Stimulated activated naive CD4-positive, alpha-beta T cell (primary cell): ENCODE results near the gene ABCA3.

ENCODE experiments used
- DNase-seq, 6 experiments: peaks; one replicate each; lab custom pipeline; 2025; lab: John Stamatoyannopoulos, UW

Gene ABCA3

GRCh38 chr16:2317231-2318020, 23.1 kb downstream of the ABCA3 start:
- DNase-seq: no peak

- DNase-seq: no peak
Measured at GRCh38 chr16:2308089-2308962, 32.2 kb downstream of the ABCA3 start.

DNA sequence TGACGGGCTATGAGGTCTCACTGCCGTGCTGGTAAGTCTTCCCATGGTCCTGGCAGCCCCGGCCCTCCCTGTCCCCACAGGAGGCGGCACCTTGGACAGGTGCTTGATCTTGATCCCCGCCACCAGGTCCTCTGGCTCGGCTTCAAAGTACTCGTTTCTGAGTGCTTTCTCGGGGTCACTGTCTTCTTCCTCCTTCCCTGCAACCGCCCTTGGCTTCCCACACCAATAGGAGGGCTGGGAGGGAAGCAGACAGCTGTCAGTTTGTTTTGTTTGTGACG, 40.7 kb downstream of the ABCA3 start:
- no peak for DNase-seq

DNA sequence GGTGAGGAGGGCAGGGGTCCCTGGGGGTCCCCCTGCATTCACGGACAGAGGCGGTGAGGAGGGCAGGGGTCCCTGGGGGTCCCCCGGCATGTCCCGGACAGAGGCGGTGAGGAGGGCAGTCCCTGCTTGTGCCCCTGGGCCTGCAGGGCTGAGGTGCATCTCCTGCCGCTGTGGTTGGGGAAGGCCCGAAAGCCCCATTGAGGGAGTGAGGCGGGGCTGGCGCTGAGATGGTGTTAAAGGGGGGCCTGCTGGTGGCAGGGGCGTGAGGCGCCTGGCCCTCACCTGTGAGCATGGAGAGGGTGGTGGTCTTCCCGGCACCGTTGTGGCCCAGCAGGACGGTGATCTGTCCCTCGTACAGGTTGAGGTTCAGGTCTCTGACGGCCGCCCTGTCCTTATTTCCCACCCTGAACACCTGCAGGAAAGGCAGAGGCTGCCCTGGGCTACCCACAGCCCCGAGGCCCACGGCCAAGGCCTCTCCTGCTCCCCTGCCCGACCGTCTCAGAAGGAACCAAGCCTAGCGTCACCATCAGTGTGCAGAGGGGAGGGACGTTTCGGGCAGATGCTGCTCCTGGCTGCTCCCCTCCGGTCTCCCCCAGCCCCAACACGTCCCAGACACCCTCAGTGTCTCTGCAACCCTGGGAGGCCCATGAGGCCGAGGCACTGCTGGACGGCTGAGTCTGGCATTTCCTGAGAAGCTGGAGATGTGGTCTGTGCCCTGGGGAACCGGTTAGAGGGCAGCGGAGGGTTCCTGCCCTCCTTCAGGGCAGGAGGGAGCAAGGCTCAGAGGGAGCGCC, 41.2 kb downstream of the ABCA3 start:
- DNase-seq: no peak

DNA sequence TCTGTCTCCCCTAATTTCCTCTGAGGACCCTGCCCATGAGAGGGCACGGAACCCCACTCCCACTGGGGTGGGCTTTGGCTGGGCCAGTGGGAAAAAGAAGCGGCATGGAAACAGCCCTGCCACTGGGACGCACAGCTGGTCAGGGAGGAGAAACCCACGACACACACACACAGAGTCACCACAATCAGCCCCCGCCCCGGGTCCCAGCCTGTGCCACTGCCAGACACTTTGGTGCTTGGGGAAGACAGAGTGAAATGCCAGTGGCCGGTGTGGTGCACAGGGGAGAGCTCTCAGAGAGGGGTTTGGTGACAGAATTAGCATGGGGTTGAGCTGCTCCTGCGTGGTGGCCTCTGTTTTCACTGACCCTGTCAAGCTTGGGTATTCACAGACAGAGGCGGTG, 41.9 kb downstream of the ABCA3 start:
- DNase-seq: no peak

- DNase-seq: no peak
Measured at GRCh38 chr16:2297506-2297860, 43.0 kb downstream of the ABCA3 start.

- DNase-seq: no peak
Measured at GRCh38 chr16:2296661-2297505, 43.6 kb downstream of the ABCA3 start.

- DNase-seq: no peak
Measured at GRCh38 chr16:2295056-2295798, 45.3 kb downstream of the ABCA3 start.

DNA sequence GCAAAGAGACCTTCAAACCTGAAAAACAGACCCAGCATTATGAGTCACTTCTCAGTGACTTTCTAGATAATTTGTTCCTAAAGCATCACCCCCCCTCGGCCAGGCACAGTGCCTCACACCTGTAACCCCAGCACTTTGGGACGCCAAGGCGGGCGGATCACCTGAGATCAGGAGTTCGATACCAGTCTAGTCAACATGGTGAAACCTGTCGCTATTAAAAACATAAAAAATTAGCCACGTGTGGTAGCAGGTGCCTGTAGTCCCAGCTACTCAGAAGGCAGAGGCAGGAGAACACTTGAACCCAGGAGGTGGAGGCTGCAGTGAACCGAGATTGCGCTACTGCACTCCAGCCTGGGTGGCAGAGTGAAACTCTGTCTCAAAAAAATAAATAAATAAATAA, 48.3 kb downstream of the ABCA3 start:
- no peak for DNase-seq

DNA sequence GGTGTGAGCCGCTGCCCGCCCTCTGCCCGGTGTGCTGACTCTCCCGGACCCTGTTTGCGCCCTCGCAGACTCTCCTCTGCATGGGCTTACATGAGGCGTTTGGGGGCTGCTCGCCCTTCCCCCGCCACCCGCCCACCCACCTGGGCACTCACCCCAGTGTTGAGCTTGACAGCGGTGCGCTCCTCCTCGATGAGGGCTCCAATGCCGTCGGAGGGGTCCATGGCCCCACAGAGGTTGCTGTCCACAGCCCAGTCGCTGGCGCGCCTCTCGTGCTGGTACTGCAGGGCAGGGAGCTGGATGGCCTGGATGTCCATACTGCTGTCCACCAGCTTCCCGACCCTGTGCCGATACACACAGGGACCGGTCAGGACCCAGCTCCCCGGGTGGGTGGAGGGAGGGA, 51.2 kb downstream of the ABCA3 start:
- no peak for DNase-seq

DNA sequence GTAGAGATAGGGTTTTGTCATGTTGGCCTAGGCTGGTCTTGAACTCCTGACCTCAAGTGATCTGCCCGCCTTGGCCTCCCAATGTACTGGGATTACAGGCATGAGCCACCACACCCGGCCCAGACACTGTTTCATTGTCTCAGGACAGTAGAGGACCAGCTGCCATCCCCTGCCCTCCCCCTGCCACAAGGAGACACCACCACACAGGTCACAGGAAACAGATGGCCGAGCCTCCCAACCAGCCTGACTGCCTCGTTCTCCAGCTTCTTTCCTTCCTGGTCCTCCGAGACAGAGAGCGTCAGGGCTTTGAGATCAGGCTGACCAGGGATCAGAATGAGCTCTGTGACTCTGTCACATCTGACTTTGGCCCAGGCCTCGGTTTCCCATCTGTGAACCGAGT, 51.8 kb downstream of the ABCA3 start:
- DNase-seq: no peak

GRCh38 chr16:2287916-2288547, 52.5 kb downstream of the ABCA3 start:
- DNase-seq: no peak

- no peak for DNase-seq
Measured at GRCh38 chr16:2286550-2286949, 54.0 kb downstream of the ABCA3 start.

DNA sequence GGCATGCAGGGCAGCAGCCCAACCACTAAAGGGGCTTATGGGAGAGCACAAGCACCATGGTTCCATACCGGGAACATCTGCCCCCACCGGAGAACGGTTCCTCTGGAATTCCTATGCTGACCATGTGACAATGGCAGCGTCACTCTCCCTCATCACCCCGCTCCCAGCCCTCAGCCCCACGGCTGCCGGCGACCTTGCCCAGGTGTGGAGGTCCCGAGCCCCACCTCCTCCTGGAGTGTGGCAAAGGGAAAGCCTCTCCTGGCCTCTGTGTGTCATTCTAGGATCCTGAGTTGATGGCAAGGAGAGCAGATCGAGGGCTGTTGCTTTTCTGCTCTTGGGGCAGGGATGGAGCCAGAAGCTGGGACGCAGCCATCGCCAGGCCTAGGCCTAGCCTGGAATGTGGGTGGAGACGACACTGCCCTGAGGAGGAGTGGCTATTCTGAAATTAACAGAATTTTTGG, 54.8 kb downstream of the ABCA3 start:
- no peak for DNase-seq

DNA sequence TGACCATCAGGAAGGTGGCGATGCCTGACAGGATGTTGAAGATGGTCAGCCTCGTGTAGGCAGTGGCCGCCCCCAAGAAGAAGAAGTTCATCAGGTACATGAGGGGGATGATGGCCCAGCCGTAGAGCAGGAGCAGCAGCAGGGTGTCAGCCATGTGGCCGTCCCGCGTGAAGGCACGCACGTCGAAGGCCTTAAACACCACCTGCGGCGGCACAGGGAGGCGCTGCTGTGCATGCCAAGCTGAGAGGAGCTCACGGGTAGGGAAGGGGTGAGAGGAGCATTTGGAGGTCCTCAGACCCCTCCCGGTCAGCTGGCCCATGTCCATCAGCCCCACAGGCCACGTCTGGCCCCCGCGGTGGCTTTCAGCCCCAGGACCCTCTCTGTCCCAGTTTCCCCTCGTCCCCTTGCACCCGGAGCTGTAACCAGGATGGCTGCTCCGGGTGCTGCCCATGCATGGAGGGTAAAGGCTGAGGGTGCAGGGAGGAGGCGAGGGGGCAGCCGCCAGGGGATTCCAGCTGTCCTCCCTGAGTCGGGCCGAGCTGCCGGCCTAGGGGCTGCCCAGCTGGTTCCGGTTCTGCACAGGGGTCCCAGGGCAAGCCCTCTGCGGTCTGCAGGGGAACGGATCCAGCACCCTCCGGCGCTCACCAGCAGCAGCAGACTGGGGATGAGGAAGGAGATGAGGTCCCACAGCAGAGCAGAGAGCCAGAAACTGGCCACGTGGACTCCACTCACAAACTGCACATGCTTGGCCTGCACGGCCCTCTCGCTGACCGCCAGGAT, 55.5 kb downstream of the ABCA3 start:
- no peak for DNase-seq

- DNase-seq: no peak
Measured at GRCh38 chr16:2284001-2284770, 56.3 kb downstream of the ABCA3 start.

GRCh38 chr16:2282866-2283555, 57.5 kb downstream of the ABCA3 start:
- DNase-seq: no peak

DNA sequence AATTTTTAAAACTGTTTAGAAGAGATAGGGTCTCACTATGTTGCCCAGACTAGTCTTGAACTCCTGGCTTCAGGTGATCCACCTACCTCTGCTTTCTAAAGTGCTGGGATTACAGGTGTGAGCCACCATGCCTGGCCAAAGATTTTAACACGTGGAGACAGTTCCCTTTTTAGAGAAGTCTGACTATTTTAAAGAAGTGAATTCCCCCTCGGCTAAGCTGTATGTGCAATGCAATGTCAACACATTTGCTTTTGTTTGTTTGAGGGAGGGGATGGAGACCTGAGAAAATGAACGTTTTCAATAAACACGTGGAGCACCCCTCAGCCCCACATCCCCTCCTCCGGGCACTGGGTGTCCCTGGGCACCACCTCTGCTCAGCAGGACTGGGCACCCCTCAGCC, 58.3 kb downstream of the ABCA3 start:
- DNase-seq: no peak
